Fibroblast of pulmonary artery (primary cell): ENCODE data around the gene PLEKHG7.

Experiments used
- DNase-seq: peaks from one replicate; pipeline ENCODE4 v3.0.0-alpha.2; 2010; ENCODE audit warnings: low read depth
- H3K4me3 ChIP-seq: replicated peaks from 2 replicates; pipeline ENCODE4 v1.5.1; 2011; ENCODE audit warnings: low read depth, mild to moderate bottlenecking, control low read depth, low read length, moderate library complexity
- TF ChIP-seq, protein P1 (sequence below): IDR thresholded peaks from 2 replicates; pipeline ENCODE4 v1.5.1; 2011; ENCODE audit warnings: mild to moderate bottlenecking, control low read depth, low read length, inconsistent platforms; ENCODE audit errors: missing control alignments

Gene PLEKHG7

DNA sequence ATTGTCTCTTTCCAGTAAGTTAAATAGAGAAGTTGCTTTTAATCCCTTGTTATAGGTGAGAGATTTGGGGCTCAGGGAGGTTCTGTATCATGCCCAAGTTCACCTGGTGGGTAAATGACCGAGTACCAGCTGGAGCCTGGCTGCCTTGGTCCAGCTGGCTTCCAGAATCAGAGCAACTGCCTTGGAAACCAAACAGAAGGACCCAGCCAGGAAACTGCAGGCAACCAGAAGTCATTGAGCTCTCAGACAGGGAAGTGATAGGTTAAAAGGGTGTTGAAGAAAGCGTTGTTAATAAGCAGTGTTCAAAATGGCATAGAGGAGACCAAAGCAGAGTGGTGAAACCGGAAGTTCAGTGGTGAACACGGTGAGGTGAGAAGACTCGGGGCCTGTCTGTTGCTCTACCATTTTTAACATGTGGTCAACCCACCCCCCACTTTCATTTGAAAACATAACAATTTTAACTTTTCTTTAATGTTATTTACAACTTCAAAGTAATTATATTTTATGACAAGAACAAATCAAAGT, 54.9 kb downstream of the PLEKHG7 start:
- DNase-seq: no peak
- TF ChIP-seq, protein P1, sequence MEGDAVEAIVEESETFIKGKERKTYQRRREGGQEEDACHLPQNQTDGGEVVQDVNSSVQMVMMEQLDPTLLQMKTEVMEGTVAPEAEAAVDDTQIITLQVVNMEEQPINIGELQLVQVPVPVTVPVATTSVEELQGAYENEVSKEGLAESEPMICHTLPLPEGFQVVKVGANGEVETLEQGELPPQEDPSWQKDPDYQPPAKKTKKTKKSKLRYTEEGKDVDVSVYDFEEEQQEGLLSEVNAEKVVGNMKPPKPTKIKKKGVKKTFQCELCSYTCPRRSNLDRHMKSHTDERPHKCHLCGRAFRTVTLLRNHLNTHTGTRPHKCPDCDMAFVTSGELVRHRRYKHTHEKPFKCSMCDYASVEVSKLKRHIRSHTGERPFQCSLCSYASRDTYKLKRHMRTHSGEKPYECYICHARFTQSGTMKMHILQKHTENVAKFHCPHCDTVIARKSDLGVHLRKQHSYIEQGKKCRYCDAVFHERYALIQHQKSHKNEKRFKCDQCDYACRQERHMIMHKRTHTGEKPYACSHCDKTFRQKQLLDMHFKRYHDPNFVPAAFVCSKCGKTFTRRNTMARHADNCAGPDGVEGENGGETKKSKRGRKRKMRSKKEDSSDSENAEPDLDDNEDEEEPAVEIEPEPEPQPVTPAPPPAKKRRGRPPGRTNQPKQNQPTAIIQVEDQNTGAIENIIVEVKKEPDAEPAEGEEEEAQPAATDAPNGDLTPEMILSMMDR: no peak

DNA sequence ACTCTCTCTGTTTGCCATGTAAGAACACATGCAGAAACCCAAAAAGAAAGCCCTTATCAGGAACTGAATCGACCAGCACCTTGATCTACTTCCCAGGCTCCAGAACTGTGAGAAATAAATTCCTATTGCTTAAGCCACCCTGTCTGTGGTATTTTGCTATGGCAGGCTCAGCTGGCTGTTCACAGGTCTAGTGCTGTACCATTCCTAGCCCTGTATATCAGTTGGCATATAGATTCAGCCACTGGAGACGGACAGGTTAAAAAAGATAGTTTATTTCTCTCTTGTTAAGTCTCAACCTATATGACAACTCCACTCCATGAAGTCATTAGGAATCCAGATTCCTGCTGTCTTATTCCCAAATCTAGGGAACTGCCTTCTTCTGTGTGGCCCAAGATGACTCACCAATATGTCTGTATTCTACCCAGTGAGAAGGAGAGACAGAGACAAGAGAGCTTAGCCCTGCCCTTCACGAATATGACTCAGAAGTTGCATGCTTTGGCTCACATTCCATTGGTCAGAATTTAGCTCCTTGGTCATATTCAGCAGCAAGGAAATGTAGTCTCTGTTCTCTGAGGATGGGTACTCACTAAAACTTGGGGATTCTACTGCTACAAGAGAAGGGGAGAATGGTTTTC, 57.0 kb downstream of the PLEKHG7 start:
- TF ChIP-seq, protein P1: no peak
- peak; percentile 93 for DNase-seq
- no peak overlapping the region for H3K4me3 ChIP-seq

More for the DNA sequence above, 54.9 kb downstream of the PLEKHG7 start:
- no peak overlapping the region for H3K4me3 ChIP-seq

DNA sequence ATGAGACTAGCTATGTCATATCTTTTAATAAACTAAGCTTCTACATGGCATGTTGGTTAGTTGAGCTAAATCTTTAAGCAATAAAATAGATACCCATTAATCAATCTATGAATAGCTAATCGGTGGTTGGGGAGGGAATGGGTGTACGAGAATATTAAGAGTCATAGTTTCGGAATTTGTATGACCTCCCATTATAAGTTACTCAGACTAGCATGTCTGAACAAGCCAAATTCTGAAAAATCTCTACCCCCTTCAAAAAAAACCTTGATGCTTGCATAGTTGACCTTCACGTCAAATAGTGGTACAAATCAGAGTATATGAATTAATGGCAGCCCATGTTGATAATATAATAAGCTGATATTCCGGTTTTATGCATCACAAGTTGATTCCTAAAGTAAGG, 60.0 kb downstream of the PLEKHG7 start:
- TF ChIP-seq, protein P1: no peak
- DNase-seq: no peak
- H3K4me3 ChIP-seq: no peak overlapping the region

DNA sequence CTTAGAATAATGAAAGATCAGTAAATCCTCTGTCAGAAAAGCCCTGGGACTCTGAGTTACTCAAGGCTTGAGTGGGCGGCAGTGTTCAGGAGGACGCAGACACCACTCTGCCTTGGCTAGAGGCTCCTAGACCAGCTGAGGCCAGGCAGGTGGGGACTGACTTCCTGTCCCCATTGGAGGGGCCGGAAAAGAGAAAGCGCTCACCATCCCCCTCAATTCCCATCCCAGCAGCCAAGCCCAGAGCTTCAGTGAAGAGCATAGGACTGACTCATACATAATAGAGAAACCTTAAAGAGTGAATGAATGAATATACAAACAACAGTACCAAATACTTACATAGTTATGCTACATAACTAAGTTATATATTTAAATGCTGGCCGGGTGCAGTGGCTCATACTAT, 62.0 kb downstream of the PLEKHG7 start:
- no peak for DNase-seq
- H3K4me3 ChIP-seq: no peak overlapping the region
- TF ChIP-seq, protein P1: no peak

DNA sequence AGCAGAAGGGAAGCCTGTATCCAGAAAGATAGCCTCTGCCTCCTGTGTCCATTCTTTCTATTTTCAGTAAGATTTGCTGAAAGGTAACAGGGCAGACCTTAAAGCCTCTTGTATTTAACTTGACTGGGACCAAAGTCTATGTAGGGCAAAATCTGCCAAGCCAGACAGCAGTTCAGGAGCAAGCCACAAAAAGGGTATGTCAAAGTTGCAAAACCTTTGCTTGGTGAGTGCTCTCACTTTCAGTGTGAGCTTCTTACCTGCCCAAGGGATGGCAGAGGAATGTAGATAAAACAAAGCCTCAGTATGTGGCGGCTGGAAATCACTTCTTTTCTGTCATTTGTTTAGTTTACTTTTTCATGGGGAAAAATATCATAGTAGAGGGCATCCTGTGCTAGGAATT, 63.1 kb downstream of the PLEKHG7 start:
- TF ChIP-seq, protein P1: no peak
- no peak for DNase-seq
- no peak overlapping the region for H3K4me3 ChIP-seq

DNA sequence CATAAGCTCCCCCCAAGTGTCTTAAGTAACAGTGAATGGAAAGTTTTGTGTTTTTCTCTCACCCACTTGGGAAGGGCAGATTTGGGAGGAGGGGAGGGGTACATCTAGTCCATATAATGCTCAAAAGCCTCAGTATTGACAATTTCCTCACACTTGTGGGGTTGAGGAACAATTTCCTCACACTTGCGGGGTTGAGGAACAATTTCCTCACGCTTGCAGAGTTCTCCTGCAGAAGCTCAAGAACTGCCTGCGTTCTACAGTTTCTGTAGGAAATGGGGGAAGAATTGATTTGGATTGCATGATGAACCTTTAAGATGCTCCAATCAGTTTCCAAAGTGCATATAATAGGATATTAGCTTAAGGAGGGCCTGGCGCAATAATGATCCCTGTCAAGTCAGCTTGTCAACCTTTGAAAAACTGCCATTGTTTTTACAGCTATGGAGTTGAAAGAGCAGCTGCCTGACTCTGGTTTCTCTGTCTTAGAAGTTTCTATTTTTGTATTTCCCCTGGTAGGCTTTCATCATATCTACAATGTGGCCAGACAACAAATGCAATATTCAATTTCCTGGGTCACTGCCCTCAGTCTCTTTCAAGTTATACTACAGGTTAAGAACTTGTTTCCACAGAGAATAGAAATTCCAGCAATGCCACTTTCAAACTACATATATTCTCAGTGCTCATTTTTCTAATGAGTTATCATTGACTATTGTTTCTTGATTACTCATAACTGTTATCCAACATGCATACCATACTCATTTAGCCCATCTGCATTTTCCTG, 66.5 kb downstream of the PLEKHG7 start:
- DNase-seq: peak; percentile 42
- TF ChIP-seq, protein P1: no peak
- no peak overlapping the region for H3K4me3 ChIP-seq
